ENCODE data around the gene CWC15.

DNA sequence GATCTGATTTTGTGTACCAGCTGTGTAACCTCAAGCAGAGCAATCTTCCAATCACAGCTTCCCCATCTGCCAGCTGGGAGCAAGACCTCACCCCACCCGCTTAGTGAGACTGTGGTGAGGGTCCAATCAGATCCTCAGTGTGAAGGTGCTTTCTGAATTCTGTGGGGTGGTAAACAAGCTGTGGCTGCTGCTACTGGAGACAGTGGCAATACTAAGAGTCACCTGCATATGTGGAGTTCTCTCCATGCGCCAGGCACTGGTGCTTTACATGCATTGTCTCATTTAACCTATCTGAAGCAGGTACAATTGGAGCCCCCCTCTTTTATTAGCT is 50.4 kb downstream of the CWC15 start:
- TF ChIP-seq, protein P1, sequence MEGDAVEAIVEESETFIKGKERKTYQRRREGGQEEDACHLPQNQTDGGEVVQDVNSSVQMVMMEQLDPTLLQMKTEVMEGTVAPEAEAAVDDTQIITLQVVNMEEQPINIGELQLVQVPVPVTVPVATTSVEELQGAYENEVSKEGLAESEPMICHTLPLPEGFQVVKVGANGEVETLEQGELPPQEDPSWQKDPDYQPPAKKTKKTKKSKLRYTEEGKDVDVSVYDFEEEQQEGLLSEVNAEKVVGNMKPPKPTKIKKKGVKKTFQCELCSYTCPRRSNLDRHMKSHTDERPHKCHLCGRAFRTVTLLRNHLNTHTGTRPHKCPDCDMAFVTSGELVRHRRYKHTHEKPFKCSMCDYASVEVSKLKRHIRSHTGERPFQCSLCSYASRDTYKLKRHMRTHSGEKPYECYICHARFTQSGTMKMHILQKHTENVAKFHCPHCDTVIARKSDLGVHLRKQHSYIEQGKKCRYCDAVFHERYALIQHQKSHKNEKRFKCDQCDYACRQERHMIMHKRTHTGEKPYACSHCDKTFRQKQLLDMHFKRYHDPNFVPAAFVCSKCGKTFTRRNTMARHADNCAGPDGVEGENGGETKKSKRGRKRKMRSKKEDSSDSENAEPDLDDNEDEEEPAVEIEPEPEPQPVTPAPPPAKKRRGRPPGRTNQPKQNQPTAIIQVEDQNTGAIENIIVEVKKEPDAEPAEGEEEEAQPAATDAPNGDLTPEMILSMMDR (IDR thresholded peaks at IDR 0.05) = no peak
- TF ChIP-seq, protein P2, sequence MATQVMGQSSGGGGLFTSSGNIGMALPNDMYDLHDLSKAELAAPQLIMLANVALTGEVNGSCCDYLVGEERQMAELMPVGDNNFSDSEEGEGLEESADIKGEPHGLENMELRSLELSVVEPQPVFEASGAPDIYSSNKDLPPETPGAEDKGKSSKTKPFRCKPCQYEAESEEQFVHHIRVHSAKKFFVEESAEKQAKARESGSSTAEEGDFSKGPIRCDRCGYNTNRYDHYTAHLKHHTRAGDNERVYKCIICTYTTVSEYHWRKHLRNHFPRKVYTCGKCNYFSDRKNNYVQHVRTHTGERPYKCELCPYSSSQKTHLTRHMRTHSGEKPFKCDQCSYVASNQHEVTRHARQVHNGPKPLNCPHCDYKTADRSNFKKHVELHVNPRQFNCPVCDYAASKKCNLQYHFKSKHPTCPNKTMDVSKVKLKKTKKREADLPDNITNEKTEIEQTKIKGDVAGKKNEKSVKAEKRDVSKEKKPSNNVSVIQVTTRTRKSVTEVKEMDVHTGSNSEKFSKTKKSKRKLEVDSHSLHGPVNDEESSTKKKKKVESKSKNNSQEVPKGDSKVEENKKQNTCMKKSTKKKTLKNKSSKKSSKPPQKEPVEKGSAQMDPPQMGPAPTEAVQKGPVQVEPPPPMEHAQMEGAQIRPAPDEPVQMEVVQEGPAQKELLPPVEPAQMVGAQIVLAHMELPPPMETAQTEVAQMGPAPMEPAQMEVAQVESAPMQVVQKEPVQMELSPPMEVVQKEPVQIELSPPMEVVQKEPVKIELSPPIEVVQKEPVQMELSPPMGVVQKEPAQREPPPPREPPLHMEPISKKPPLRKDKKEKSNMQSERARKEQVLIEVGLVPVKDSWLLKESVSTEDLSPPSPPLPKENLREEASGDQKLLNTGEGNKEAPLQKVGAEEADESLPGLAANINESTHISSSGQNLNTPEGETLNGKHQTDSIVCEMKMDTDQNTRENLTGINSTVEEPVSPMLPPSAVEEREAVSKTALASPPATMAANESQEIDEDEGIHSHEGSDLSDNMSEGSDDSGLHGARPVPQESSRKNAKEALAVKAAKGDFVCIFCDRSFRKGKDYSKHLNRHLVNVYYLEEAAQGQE (IDR thresholded peaks at IDR 0.05; ENCODE audit: insufficient read depth in 1 of 2, low read depth in 2 of 2, low read length in 1 of 2) = no peak
- TF ChIP-seq POLR2AphosphoS5 (IDR thresholded peaks at IDR 0.05; ENCODE audit: low read depth, low read length) = no peak

Measured in Panc1 (cell line).